Activated B cell treated with CpG ODN at 0.5 μM for 24 hours (primary cell): ENCODE results near the gene ZCCHC7. TPM values are rescaled to one million over a fixed set of nuclear protein-coding genes. Genes with fewer than 3 reads are reported as not detected.

ENCODE experiments used
- ATAC-seq: fragments of 200-7000 bp; cut with Tn5 transposase; one replicate; pipeline ENCODE4 v1.10.0; 2021; ENCODE audit warnings: low read depth, mild to moderate bottlenecking, moderate library complexity
- CTCF ChIA-PET: fragments of 350-600 bp; sonication (Branson Sonifier 250); formaldehyde crosslinking; loops from one replicate; lab custom pipeline; 2021; ENCODE audit warnings: antibody characterized with exemption; lab: Charles Lee
- POLR2A ChIA-PET: fragments of 350-600 bp; sonication (Branson Sonifier 250); formaldehyde crosslinking; loops from one replicate; lab custom pipeline; 2021; ENCODE audit warnings: antibody characterized with exemption; lab: Charles Lee
- DNase-seq: peaks from one replicate; pipeline ENCODE4 v3.0.0; 2022
- H3K27ac Mint-ChIP-seq: one replicate; pipeline ENCODE4 v1.8.0; 2020; ENCODE audit warnings: mixed read lengths
- H3K27me3 Mint-ChIP-seq: one replicate; pipeline ENCODE4 v1.8.0; 2021; ENCODE audit warnings: mixed read lengths
- H3K36me3 Mint-ChIP-seq: one replicate; pipeline ENCODE4 v1.8.0; 2021; ENCODE audit warnings: low read depth, mixed read lengths
- H3K4me1 Mint-ChIP-seq: one replicate; pipeline ENCODE4 v1.8.0; 2021; ENCODE audit warnings: mixed read lengths
- H3K4me3 Mint-ChIP-seq: one replicate; pipeline ENCODE4 v1.8.0; 2020; ENCODE audit warnings: mild to moderate bottlenecking, mixed read lengths
- H3K9me3 Mint-ChIP-seq: one replicate; pipeline ENCODE4 v1.8.0; 2020; ENCODE audit warnings: mixed read lengths
- intact Hi-C: fragments of 100-400 bp; cut with micrococcal nuclease; formaldehyde crosslinking; loops from one replicate; pipeline ENCODE4 v1.15.1; 2024
- total RNA-seq: library from RNA; stranded (reverse); gene quantifications from 2 replicates; pipeline ENCODE4 v1.2.3, GENCODE V29; 2022
- TF ChIP-seq, protein P1 (sequence below): fragments of 200-600 bp; IDR thresholded peaks from one replicate; pipeline ENCODE4 v1.8.0; 2022; ENCODE audit warnings: antibody characterized with exemption, mild to moderate bottlenecking

The ZCCHC7 gene
- total RNA-seq, 1 donor from 2014 or later, result 70.3 TPM

DNA sequence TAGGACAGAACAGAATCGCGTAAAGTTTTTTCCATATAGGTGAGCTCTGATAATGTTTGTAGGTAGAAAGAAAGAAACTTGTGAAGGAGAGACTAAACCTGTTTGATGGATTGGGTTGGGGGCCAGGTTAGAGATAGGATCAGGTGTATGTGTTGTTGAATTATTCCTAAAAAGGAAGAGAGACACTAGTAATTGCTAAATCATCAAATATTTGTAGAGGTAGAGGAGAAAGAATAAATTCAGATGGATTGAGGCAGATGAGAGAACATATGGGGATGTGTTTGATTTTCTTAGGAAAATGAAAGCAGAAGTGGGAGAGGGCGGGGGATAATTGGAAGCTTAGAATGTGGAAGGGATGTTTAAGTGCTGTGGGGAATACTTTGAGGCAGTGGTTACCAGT, 7.7 kb downstream of the ZCCHC7 start:
- Mint-ChIP-seq H3K36me3 (peaks cover 23% of the 10 kb centered on the region), H3K4me1 (peaks cover 24% of the 10 kb centered on the region), H3K9me3 (no peaks in the 10 kb centered on the region), H3K27ac (no peak overlapping the region), H3K4me3 (no peak overlapping the region), H3K27me3 (no peaks in the 10 kb centered on the region)
- DNase-seq (no peak), ATAC-seq (no peak)
- CTCF ChIA-PET, result no interaction called here
- POLR2A ChIA-PET, result interaction anchor here (0.7 to 1.6 kb wide), 3 partner anchors 8 to 71 kb away, joined by 3 to 10 read pairs (median 3); partner anchors contain the start of gene ZCCHC7
- TF ChIP-seq, protein P1, sequence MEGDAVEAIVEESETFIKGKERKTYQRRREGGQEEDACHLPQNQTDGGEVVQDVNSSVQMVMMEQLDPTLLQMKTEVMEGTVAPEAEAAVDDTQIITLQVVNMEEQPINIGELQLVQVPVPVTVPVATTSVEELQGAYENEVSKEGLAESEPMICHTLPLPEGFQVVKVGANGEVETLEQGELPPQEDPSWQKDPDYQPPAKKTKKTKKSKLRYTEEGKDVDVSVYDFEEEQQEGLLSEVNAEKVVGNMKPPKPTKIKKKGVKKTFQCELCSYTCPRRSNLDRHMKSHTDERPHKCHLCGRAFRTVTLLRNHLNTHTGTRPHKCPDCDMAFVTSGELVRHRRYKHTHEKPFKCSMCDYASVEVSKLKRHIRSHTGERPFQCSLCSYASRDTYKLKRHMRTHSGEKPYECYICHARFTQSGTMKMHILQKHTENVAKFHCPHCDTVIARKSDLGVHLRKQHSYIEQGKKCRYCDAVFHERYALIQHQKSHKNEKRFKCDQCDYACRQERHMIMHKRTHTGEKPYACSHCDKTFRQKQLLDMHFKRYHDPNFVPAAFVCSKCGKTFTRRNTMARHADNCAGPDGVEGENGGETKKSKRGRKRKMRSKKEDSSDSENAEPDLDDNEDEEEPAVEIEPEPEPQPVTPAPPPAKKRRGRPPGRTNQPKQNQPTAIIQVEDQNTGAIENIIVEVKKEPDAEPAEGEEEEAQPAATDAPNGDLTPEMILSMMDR, result no peak
- intact Hi-C loops, result no loop called here

GRCh38 chr9:37134166-37134565, 13.8 kb downstream of the ZCCHC7 start:
- CTCF ChIA-PET, result no interaction called here
- Mint-ChIP-seq H3K4me1 (peaks cover 43% of the 10 kb centered on the region), H3K27ac (no peak overlapping the region)

GRCh38 chr9:37141015-37141414, 20.6 kb downstream of the ZCCHC7 start:
- no peaks in the 10 kb centered on the region for H3K9me3 Mint-ChIP-seq
- H3K4me1 Mint-ChIP-seq, result peaks cover 68% of the 10 kb centered on the region
- H3K27me3 Mint-ChIP-seq, result no peaks in the 10 kb centered on the region
- ChIA-PET POLR2A (no interaction called here), CTCF (no interaction called here)
- DNase-seq, result no peak
- H3K36me3 Mint-ChIP-seq, result peaks cover 42% of the 10 kb centered on the region
- peak; percentile 65 for ATAC-seq
- intact Hi-C loops, result loop anchor here (2.0 kb wide), 1 partner anchor 20 kb away; the partner anchor contains the start of gene ZCCHC7
- TF ChIP-seq, protein P1, result no peak
- peak overlapping the region; percentile 45 for H3K4me3 Mint-ChIP-seq
- H3K27ac Mint-ChIP-seq, result peak overlapping the region; percentile 74

More at GRCh38 chr9:37134166-37134565, 13.8 kb downstream of the ZCCHC7 start:
- ATAC-seq, result no peak
- intact Hi-C loops, result no loop called here
- H3K36me3 Mint-ChIP-seq, result peaks cover 51% of the 10 kb centered on the region
- POLR2A ChIA-PET, result no interaction called here
- H3K9me3 Mint-ChIP-seq, result no peaks in the 10 kb centered on the region
- H3K27me3 Mint-ChIP-seq, result no peaks in the 10 kb centered on the region
- no peak overlapping the region for H3K4me3 Mint-ChIP-seq
- TF ChIP-seq, protein P1, result no peak
- no peak for DNase-seq

GRCh38 chr9:37144762-37145161, 24.4 kb downstream of the ZCCHC7 start:
- H3K4me3 Mint-ChIP-seq, result peak overlapping the region; percentile 20
- POLR2A ChIA-PET, result no interaction called here
- CTCF ChIA-PET, result no interaction called here

GRCh38 chr9:37146410-37146809, 26.0 kb downstream of the ZCCHC7 start:
- Mint-ChIP-seq H3K36me3 (peaks cover 28% of the 10 kb centered on the region), H3K27me3 (no peaks in the 10 kb centered on the region), H3K4me1 (peaks cover 61% of the 10 kb centered on the region), H3K9me3 (no peaks in the 10 kb centered on the region), H3K4me3 (peak overlapping the region; percentile 64), H3K27ac (peak overlapping the region; percentile 13)
- ATAC-seq (peak; percentile 80), DNase-seq (no peak)
- ChIA-PET CTCF (interaction anchor here (1.0 kb wide), 1 partner anchor 166 kb away, joined by 3 read pairs; no protein-coding TSS in a partner anchor), POLR2A (interaction anchor here (0.9 to 1.4 kb wide), 6 partner anchors 21 to 142 kb away, joined by 3 to 5 read pairs (median 4); partner anchors contain the start of genes PAX5 and ZCCHC7)
- TF ChIP-seq, protein P1, result no peak
- intact Hi-C loops, result loop anchor here (1.0 to 5.0 kb wide), 3 partner anchors 8 to 156 kb away; no protein-coding TSS in a partner anchor

More at GRCh38 chr9:37144762-37145161, 24.4 kb downstream of the ZCCHC7 start:
- Mint-ChIP-seq H3K27ac (peak overlapping the region; percentile 82), H3K9me3 (no peaks in the 10 kb centered on the region), H3K36me3 (peaks cover 28% of the 10 kb centered on the region), H3K4me1 (peaks cover 68% of the 10 kb centered on the region), H3K27me3 (no peaks in the 10 kb centered on the region)
- TF ChIP-seq, protein P1, result no peak
- DNase-seq (no peak), ATAC-seq (peak; percentile 25)
- intact Hi-C loops, result loop anchor here (5.0 kb wide), 1 partner anchor 158 kb away; no protein-coding TSS in a partner anchor
